ENCODE results near the gene GK.

- TF ChIP-seq, protein P1, sequence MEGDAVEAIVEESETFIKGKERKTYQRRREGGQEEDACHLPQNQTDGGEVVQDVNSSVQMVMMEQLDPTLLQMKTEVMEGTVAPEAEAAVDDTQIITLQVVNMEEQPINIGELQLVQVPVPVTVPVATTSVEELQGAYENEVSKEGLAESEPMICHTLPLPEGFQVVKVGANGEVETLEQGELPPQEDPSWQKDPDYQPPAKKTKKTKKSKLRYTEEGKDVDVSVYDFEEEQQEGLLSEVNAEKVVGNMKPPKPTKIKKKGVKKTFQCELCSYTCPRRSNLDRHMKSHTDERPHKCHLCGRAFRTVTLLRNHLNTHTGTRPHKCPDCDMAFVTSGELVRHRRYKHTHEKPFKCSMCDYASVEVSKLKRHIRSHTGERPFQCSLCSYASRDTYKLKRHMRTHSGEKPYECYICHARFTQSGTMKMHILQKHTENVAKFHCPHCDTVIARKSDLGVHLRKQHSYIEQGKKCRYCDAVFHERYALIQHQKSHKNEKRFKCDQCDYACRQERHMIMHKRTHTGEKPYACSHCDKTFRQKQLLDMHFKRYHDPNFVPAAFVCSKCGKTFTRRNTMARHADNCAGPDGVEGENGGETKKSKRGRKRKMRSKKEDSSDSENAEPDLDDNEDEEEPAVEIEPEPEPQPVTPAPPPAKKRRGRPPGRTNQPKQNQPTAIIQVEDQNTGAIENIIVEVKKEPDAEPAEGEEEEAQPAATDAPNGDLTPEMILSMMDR (conservative IDR thresholded peaks at IDR 0.05 in 1 of 2, IDR thresholded peaks at IDR 0.05 in 1 of 2; ENCODE audit: extremely low read depth in 1 of 2, insufficient read depth in 1 of 2, low read depth in 1 of 2, low read length in 2 of 2), result no peak
- TF ChIP-seq EZH2 (IDR thresholded peaks at IDR 0.05; ENCODE audit: borderline replicate concordance, low read length), result no peak
Observed at GRCh38 chrX:30715976-30716375, 62.8 kb downstream of the GK start.

Data from mammary epithelial cell (primary cell).